B cell (primary cell): ENCODE measurements around the gene SULT1C4.

Experiments
- CTCF ChIP-seq: fragments of 200-600 bp; IDR thresholded peaks from one replicate; pipeline ENCODE4 v1.8.0; 2022; ENCODE audit warnings: antibody characterized with exemption, mild to moderate bottlenecking
- EZH2 ChIP-seq: IDR thresholded peaks from 2 replicates; pipeline ENCODE4 v1.6.1; 2012; ENCODE audit warnings: borderline replicate concordance, low read depth, mild to moderate bottlenecking, moderate library complexity, low read length; ENCODE audit not compliant: insufficient read depth, poor library complexity, severe bottlenecking

- TF ChIP-seq CTCF (no peak), EZH2 (no peak)
Measured at GRCh38 chr2:108384662-108385393, 7.1 kb downstream of the SULT1C4 start.
